Stimulated activated CD8-positive, alpha-beta memory T cell treated with anti-CD3 and anti-CD28 coated beads, Interleukin-15, amount 100 ng/mL, for 24 hours (primary cell): Measurements from ENCODE around the gene FAM50B.

Experiments
- DNase-seq: peaks from one replicate; pipeline ENCODE4 v3.0.0-alpha.2; 2020; ENCODE audit warnings: low read depth

Gene FAM50B

DNA sequence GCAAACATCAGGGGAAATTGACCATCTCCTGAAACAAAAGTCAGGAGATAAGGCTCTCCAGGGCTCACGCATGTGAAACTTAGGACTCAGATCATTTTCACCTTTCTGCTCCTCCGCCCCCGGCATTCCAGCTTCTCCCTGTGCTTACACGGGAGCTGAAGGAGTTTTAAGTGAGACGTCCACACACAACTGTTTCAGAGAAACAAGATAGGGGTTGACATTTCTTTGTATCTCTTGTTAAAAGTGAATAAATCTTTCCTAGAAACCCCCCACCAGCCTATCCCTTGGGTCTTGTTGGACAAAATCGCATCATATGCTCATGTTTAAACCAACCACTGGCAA lies 46.1 kb downstream of the FAM50B start:
- DNase-seq, result no peak

DNA sequence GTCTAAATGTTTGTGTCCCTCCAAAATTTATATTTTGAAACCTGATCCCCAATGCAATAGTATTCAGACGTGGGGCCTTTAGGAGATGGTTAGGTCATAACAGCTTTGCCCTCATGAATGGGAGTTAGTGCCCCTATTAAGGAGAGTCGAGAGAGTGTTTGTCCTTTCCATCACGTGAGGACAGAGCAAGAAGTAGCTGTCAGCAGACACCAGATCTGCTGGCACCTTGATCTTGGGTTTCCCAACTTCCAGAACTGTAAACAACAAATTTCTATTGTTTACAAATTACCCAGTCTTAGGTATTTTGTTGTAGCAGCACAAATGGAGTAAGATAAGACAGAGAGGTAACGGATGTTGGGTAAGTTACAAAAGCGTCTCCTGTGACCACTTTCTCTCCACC lies 46.6 kb downstream of the FAM50B start:
- DNase-seq, result no peak

DNA sequence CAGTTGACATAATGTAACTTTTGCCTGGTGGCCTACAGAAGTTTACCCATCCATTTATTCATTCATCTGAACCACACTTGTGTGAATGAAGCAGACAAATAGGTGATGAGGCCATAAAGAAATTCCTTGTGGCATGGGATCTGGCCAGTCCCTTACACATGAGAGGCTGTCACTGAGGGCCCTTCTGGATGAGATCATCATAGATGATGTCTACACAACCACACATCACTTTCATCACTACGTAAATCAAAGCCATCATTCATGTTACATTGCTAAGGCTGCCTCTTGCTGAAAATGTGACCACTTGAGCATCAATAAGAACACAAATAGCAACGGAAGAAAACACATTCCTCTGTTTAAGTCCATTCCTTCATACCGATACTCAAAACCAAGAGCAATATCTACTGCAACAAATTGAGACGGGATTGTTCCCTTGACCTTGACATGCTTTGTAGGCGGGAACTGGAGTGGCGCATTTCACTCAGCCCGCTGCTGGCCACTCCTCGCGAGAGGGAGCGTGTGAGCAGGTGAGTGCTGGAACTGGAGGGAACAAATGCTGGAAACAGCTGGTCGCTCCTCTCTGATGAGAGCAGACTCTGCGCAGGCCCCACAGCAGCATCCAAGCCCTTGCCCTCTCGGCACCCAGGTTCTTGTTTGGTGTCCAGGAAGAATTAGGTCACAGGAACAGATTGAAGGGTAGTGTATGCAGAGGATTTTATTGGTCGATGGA lies 49.3 kb downstream of the FAM50B start:
- DNase-seq, result no peak

DNA sequence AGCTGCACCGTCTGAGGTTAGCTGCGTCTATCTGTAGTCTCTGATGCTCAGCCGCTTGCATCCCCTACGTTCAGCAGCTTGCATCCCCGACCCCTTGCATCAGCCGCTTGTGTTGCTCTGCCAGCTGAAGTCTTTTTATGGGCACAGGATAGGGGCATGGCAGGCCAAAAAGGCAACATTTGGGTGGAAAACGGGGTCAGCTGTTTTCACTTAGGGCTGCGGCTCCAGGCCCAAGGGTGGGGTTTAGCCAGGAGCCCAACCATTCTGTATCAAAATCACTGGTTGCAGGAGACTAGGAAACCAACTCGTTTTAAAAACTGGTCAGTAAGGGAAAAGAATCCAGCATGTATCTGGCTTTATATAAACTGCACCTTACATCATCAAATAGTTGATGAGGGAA lies 49.9 kb downstream of the FAM50B start:
- no peak for DNase-seq

DNA sequence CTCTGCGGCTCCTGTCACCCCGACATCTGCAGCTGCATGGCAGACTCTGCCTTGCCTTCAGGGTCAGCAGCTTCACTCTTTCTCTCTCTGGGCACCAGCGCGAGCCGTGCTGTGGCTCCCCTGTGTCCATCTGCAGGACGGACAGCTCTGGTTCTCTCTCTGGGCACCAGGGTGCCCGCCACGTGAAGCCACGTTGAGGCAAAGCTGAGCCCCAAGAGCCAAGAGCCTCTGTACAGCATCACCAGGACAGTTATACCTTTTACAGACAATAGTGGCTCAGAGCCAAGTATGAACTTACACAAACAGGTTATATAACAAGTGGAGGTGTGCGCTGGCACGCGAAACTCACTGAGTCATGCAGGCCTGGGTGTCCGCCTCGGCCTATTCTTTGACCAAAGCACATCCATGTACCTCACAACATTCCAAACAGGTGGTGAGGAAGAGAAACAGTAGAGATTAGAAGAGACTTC lies 50.8 kb downstream of the FAM50B start:
- DNase-seq, result no peak
